Articular chondrocyte of knee joint (primary cell): Measurements from ENCODE around the gene TM4SF1. TPM values are rescaled to one million over a fixed set of nuclear protein-coding genes. Genes with fewer than 3 reads are reported as not detected.

Experiments
- total RNA-seq: library from RNA; depleted of rRNA; stranded (reverse); fragments of >200 nt; gene quantifications from 2 replicates; pipeline ENCODE4 v1.2.3, GENCODE V29; 2012

The TM4SF1 gene, protein sequence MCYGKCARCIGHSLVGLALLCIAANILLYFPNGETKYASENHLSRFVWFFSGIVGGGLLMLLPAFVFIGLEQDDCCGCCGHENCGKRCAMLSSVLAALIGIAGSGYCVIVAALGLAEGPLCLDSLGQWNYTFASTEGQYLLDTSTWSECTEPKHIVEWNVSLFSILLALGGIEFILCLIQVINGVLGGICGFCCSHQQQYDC
- total RNA-seq = 575 and 630 TPM in 2 replicates

DNA sequence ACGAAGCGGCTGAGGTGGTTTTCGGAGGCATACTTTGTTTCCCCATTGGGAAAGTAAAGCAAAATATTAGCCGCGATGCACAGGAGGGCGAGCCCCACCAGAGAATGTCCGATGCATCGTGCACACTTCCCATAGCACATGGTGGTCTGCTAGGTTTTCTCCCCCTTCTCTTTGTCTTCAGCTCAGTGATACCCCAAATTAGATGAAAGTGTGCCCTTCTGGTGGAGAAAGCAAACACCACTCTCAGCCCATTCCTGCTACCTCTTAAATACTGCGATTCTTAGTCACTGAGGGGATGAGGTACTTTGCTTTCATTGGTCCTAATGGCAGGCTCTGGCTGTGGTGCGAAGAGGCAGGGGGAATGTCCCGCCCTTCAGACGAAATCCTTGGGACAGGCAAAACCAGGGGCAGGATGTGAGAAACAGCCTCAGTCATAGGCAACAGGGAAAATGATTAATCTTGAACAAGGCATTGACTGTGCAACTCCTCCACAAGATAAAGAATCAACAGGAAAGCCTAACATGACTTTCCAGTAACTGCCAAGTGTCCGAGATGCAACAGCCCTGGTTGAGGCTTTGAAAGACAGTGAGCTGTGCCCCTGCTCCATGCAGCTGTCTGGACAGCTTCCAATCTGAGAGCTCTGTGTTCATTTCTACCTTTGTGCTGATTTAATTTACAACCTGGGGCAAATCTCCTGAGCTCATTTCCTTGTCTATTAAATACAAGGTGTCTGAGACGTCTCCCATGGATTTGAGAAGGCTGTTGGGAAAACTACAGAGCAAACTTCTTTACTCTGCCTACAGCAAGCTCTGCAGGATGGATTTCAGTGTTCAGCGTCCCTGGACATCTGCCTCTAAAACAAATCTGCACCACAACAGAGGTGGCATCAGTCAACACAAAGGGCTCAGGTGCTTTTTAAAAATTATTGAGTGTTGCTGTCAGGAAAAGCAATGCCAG, at the start of gene TM4SF1:
TM4SF1 (minus strand) TSS at position 242 of the 957 bp plus-strand sequence; CDS start at position 140, 102 bp downstream.

DNA sequence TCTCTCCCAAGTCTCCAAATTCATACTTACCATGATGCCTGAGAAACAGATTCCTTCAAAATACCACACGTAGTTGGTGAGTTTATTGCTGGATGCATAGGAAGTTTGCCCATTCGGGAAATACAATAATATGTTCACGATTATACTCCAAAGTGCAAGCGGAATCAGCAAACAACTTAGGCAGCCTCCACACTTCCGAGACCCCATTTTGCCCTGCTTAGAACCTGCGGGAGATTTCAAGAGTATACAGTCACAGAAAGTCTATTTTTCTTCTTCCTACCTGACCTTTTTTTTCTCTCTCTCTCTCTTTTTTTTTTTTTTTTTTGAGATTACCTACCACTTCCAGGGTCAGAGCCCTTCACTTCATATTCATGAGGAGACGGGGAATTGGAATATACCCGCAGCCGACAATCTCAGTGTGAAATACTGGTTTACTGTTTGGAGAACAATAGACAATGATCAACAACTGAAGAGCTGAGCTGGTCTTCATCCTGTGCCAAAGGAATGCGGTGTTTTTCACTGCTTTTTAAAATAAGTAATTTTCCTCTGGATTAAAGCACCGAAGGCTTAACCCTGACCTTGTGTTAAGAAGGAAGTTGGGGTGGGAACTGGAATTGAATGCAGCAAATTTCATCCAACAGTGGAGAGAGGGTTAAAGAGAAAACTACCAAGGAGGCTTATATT, 44.1 kb downstream of the TM4SF1 start, which contains the start of gene TM4SF18:
TM4SF18 (minus strand) TSS at position 461 of the 684 bp plus-strand sequence; CDS start at position 207, 254 bp downstream.

Other genes starting within 250 kb of the TM4SF1 start
- 48.9 and 50.6 TPM in 2 replicates for gene HPS3, start 248.0 kb downstream of the TM4SF1 start, total RNA-seq
- 105 and 153 TPM in 2 replicates for gene CP, start 155.8 kb downstream of the TM4SF1 start, total RNA-seq
- gene TM4SF18, start 44.0 kb downstream of the TM4SF1 start, total RNA-seq = 0.65 and 0.86 TPM in 2 replicates
- 0.86 and 0.91 TPM in 2 replicates for gene TM4SF4, start 97.0 kb upstream of the TM4SF1 start, total RNA-seq